HFFc6 (cell line): ENCODE data around the gene TSC2. TPM values are rescaled to one million over a fixed set of nuclear protein-coding genes. Genes with fewer than 3 reads are reported as not detected.

Experiments used
- DNase-seq: peaks from one replicate; pipeline ENCODE4 v3.0.0-alpha.2; 2018
- H3K27ac Mint-ChIP-seq: 2 replicates; pipeline ENCODE4 v1.8.0; 2020; ENCODE audit warnings: mild to moderate bottlenecking, mixed read lengths
- H3K27me3 Mint-ChIP-seq: 2 replicates; pipeline ENCODE4 v1.8.0; 2021; ENCODE audit warnings: mild to moderate bottlenecking, moderate library complexity, mixed read lengths; ENCODE audit not compliant: insufficient read depth
- H3K36me3 Mint-ChIP-seq: 2 replicates; pipeline ENCODE4 v1.8.0; 2021; ENCODE audit warnings: low read depth, mixed read lengths
- H3K4me1 Mint-ChIP-seq: 2 replicates; pipeline ENCODE4 v1.8.0; 2020; ENCODE audit warnings: low read depth, mixed read lengths
- H3K4me3 Mint-ChIP-seq: 2 replicates; pipeline ENCODE4 v1.8.0; 2020; ENCODE audit warnings: mild to moderate bottlenecking, moderate library complexity, mixed read lengths
- H3K9me3 Mint-ChIP-seq: 2 replicates; pipeline ENCODE4 v1.8.0; 2020; ENCODE audit warnings: mild to moderate bottlenecking, mixed read lengths
- CTCF ChIP-seq: fragments of 200-600 bp; sonication (generic); IDR thresholded peaks from 2 replicates; pipeline ENCODE4 v1.5.0; 2021; ENCODE audit warnings: antibody characterized with exemption, mild to moderate bottlenecking
- total RNA-seq, 6 experiments: library from RNA; stranded (reverse); fragmentation: NEBNext Ultra II Directional; extraction: Animal tissue kit (Norgen Biotek cat#: 25700); gene quantifications; 2 replicates in 1 of 6; 3 replicates in 5 of 6; pipeline ENCODE4 v1.2.3, GENCODE V29; 2021

The TSC2 gene
- total RNA-seq, 6 experiments from 2014 or later, result 72.0 to 88.3 (median 83.2) TPM

DNA sequence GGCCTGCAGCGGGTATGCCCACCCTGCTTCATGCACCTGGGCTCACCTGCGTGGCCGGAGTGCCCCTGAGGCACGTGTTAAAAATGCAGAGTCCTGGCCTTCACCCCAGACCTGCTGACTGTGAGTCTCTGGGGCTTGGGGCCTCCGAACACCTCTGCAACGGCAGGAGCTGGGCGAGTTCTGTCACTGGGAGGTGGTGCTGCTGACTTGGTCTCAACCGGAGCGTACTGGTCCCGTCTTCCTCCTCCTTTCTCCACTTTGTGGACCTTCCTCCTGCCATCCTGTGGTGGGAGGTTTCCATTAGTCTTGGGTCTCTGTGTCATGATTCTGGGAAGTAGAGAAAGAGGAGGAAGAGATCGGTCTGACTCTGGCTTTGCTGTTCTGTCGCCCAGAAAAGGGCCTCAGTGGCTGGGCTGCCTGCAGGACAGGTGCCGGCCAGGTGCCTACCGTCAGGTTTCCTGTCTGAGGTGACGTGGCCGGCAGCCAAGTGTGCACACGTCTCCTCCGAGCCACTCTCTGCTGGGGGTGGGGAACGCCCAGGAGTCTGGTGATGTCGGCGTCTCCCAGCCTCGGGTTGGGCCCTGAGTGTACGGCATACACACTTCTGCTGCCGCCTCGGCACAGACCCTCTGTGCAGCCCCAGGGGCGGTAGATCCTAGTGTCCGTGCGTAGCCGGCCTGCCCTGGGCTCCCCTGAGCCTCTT is 6.9 kb downstream of the TSC2 start:
- Mint-ChIP-seq H3K27ac (no peak overlapping the region), H3K27me3 (no peaks in the 10 kb centered on the region), H3K36me3 (no peaks in the 10 kb centered on the region; the same call in 1 of the 2 replicates), H3K4me1 (no peaks in the 10 kb centered on the region), H3K4me3 (no peak overlapping the region), H3K9me3 (no peaks in the 10 kb centered on the region)
- no peak for DNase-seq
- TF ChIP-seq CTCF, result no peak

- no peaks in the 10 kb centered on the region; the same call in 1 of the 2 replicates for H3K36me3 Mint-ChIP-seq
These were observed 8.3 kb downstream of the TSC2 start for GRCh38 chr16:2056077-2056476.

GRCh38 chr16:2056681-2057407 is 9.1 kb downstream of the TSC2 start:
- Mint-ChIP-seq H3K4me1 (no peaks in the 10 kb centered on the region), H3K36me3 (no peaks in the 10 kb centered on the region; the same call in 1 of the 2 replicates), H3K4me3 (no peak overlapping the region), H3K27ac (no peak overlapping the region; the same call in 1 of the 2 replicates), H3K9me3 (no peaks in the 10 kb centered on the region), H3K27me3 (no peaks in the 10 kb centered on the region; the same call in 1 of the 2 replicates)
- TF ChIP-seq CTCF, result peak; percentile 38; the same call in 1 of the 2 replicates
- DNase-seq, result no peak

More at GRCh38 chr16:2056077-2056476, 8.3 kb downstream of the TSC2 start:
- Mint-ChIP-seq H3K4me1 (no peaks in the 10 kb centered on the region), H3K4me3 (no peak overlapping the region), H3K27me3 (no peaks in the 10 kb centered on the region), H3K9me3 (no peaks in the 10 kb centered on the region), H3K27ac (no peak overlapping the region)
- DNase-seq, result no peak
- peak; percentile 57 for TF ChIP-seq CTCF

GRCh38 chr16:2057438-2057837 is 9.7 kb downstream of the TSC2 start:
- H3K27ac Mint-ChIP-seq, result no peak overlapping the region; the same call in 1 of the 2 replicates
- no peak for DNase-seq
- TF ChIP-seq CTCF, result no peak
- H3K4me3 Mint-ChIP-seq, result no peak overlapping the region
- no peaks in the 10 kb centered on the region; the same call in 1 of the 2 replicates for H3K27me3 Mint-ChIP-seq
- no peaks in the 10 kb centered on the region for H3K4me1 Mint-ChIP-seq
- no peaks in the 10 kb centered on the region for H3K9me3 Mint-ChIP-seq
- no peaks in the 10 kb centered on the region for H3K36me3 Mint-ChIP-seq

GRCh38 chr16:2058420-2058819 is 10.6 kb downstream of the TSC2 start:
- Mint-ChIP-seq H3K36me3 (no peaks in the 10 kb centered on the region), H3K27me3 (no peaks in the 10 kb centered on the region; the same call in 1 of the 2 replicates), H3K4me3 (no peak overlapping the region), H3K4me1 (no peaks in the 10 kb centered on the region), H3K9me3 (no peaks in the 10 kb centered on the region), H3K27ac (no peak overlapping the region)
- no peak for DNase-seq
- TF ChIP-seq CTCF, result no peak
